Astrocyte (in vitro differentiated cells and primary cell): ENCODE results near the gene BCHE. TPM values are rescaled to one million over a fixed set of nuclear protein-coding genes. Genes with fewer than 3 reads are reported as not detected.

Experiments
- DNase-seq: peaks from one replicate; pipeline ENCODE4 v3.0.0-alpha.2; 2010; ENCODE audit warnings: low read depth
- FAIRE-seq: peaks from 2 replicates; lab custom pipeline; 2011; peaks lifted over from hg19 to GRCh38; lab: Jason Lieb, UNC
- H2AFZ ChIP-seq: 2 replicates; pipeline ENCODE4 v1.6.0; 2012; ENCODE audit warnings: low read depth, low read length, inconsistent platforms
- H3K27ac ChIP-seq: 2 replicates; pipeline ENCODE4 v1.5.1; 2011; ENCODE audit warnings: low read depth, low read length, inconsistent platforms
- H3K27me3 ChIP-seq: 2 replicates; pipeline ENCODE4 v1.6.0; 2011; ENCODE audit warnings: low read length, inconsistent platforms; ENCODE audit not compliant: insufficient read depth
- H3K36me3 ChIP-seq: 2 replicates; pipeline ENCODE4 v1.5.1; 2011; ENCODE audit warnings: low read length, inconsistent platforms; ENCODE audit not compliant: insufficient read depth
- H3K4me1 ChIP-seq: 2 replicates; pipeline ENCODE4 v1.5.1; 2011; ENCODE audit warnings: low read length, inconsistent platforms; ENCODE audit not compliant: insufficient read depth
- H3K4me2 ChIP-seq: 2 replicates; pipeline ENCODE4 v1.6.0; 2012; ENCODE audit warnings: low read length, inconsistent platforms
- H3K4me3 ChIP-seq: 2 replicates; pipeline ENCODE4 v1.5.1; 2011; ENCODE audit warnings: low read depth, mild to moderate bottlenecking, low read length, inconsistent platforms; ENCODE audit not compliant: insufficient read depth
- H3K79me2 ChIP-seq: 2 replicates; pipeline ENCODE4 v1.6.0; 2012; ENCODE audit warnings: mild to moderate bottlenecking, low read length, inconsistent platforms; ENCODE audit not compliant: insufficient read depth
- H3K9ac ChIP-seq: 2 replicates; pipeline ENCODE4 v1.6.0; 2012; ENCODE audit warnings: mild to moderate bottlenecking, low read length, inconsistent platforms
- H3K9me3 ChIP-seq: 2 replicates; pipeline ENCODE4 v1.5.1; 2012; ENCODE audit warnings: low read depth, mild to moderate bottlenecking, low read length, inconsistent platforms; ENCODE audit not compliant: insufficient read depth
- H4K20me1 ChIP-seq: 2 replicates; pipeline ENCODE4 v1.6.0; 2012; ENCODE audit warnings: low read length, inconsistent platforms; ENCODE audit not compliant: insufficient read depth
- H3K27ac Mint-ChIP-seq: one replicate; pipeline ENCODE4 v1.8.0; 2021; ENCODE audit warnings: mild to moderate bottlenecking, mixed read lengths; ENCODE audit not compliant: unreplicated experiment
- H3K27me3 Mint-ChIP-seq: one replicate; pipeline ENCODE4 v1.8.0; 2021; ENCODE audit warnings: low read depth, mixed read lengths; ENCODE audit not compliant: unreplicated experiment
- H3K36me3 Mint-ChIP-seq: one replicate; pipeline ENCODE4 v1.8.0; 2021; ENCODE audit warnings: low read depth, mixed read lengths; ENCODE audit not compliant: unreplicated experiment
- H3K4me1 Mint-ChIP-seq: one replicate; pipeline ENCODE4 v1.8.0; 2021; ENCODE audit warnings: low read depth, mixed read lengths; ENCODE audit not compliant: unreplicated experiment
- H3K4me3 Mint-ChIP-seq: one replicate; pipeline ENCODE4 v1.8.0; 2021; ENCODE audit warnings: mild to moderate bottlenecking, moderate library complexity, mixed read lengths; ENCODE audit not compliant: unreplicated experiment
- H3K9me3 Mint-ChIP-seq: one replicate; pipeline ENCODE4 v1.8.0; 2021; ENCODE audit warnings: mild to moderate bottlenecking, mixed read lengths; ENCODE audit not compliant: unreplicated experiment
- EZH2 ChIP-seq: IDR thresholded peaks from 2 replicates; pipeline ENCODE4 v1.6.1; 2012; ENCODE audit warnings: mild to moderate bottlenecking, low read length, inconsistent platforms; ENCODE audit not compliant: insufficient read depth
- total RNA-seq: library from RNA; stranded (reverse); gene quantifications from 2 replicates; pipeline ENCODE4 v1.2.1, GENCODE V29; 2021
- TF ChIP-seq, protein P1 (sequence below): IDR thresholded peaks from 2 replicates; pipeline ENCODE4 v1.5.1; 2011; ENCODE audit warnings: low read depth, mild to moderate bottlenecking, inconsistent platforms, low read length, moderate library complexity; ENCODE audit not compliant: insufficient read depth

The BCHE gene
- total RNA-seq, 1 donor from 2014 or later, result 10.6 TPM

DNA sequence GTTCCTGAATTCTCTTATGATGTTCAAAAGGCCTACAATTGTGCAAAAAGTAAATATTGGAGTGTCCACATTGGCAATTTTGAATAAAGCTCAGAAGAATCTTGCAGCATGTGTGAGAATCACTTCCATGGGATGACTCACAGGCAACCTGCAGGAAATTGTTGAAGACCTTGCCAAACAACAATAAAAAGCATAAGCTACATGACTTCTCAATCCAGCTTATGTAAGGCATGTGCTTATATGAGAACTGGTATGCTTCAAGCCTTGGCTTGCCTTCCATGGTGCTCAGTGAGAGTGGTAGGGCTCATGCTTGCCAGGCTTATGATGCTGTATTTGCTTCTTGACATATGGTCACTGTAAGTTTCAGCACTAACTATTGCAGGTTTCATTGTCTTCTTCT is 18.4 kb upstream of the BCHE start:
- Histone ChIP-seq H3K27ac (no peak overlapping the region), H4K20me1 (no peaks in the 10 kb centered on the region), H3K4me2 (no peak overlapping the region), H2AFZ (no peak overlapping the region), H3K9me3 (no peaks in the 10 kb centered on the region), H3K79me2 (no peaks in the 10 kb centered on the region), H3K4me3 (no peak overlapping the region), H3K36me3 (no peaks in the 10 kb centered on the region), H3K4me1 (no peaks in the 10 kb centered on the region), H3K9ac (no peak overlapping the region), H3K27me3 (no peaks in the 10 kb centered on the region)
- no peaks in the 10 kb centered on the region for H3K4me1 Mint-ChIP-seq
- H3K4me3 Mint-ChIP-seq, result no peak overlapping the region
- no peak overlapping the region for H3K27ac Mint-ChIP-seq
- no peak for TF ChIP-seq EZH2
- TF ChIP-seq, protein P1, sequence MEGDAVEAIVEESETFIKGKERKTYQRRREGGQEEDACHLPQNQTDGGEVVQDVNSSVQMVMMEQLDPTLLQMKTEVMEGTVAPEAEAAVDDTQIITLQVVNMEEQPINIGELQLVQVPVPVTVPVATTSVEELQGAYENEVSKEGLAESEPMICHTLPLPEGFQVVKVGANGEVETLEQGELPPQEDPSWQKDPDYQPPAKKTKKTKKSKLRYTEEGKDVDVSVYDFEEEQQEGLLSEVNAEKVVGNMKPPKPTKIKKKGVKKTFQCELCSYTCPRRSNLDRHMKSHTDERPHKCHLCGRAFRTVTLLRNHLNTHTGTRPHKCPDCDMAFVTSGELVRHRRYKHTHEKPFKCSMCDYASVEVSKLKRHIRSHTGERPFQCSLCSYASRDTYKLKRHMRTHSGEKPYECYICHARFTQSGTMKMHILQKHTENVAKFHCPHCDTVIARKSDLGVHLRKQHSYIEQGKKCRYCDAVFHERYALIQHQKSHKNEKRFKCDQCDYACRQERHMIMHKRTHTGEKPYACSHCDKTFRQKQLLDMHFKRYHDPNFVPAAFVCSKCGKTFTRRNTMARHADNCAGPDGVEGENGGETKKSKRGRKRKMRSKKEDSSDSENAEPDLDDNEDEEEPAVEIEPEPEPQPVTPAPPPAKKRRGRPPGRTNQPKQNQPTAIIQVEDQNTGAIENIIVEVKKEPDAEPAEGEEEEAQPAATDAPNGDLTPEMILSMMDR, result no peak
- FAIRE-seq, result no peak
- peak; percentile 40 for DNase-seq
- no peaks in the 10 kb centered on the region for H3K9me3 Mint-ChIP-seq
- H3K36me3 Mint-ChIP-seq, result no peaks in the 10 kb centered on the region
- H3K27me3 Mint-ChIP-seq, result no peaks in the 10 kb centered on the region

DNA sequence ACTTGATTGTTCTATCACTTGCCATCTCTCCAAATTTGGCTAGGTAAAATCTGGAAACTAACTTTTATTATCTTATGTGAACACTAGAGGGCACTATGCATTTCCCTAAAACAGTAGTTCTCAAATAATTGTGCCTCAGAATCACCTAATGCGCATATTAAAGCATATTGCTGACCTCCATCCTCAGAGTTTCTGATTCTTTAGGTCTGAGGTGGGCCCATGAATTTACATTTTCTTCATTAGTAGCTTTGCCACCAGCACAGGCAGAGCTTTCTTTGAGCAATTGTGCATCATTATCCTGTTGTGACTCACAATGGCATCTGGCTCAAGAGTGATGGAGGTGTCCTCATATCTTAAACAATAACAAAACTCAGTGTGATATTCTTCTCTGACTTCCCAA is 17.5 kb upstream of the BCHE start:
- Histone ChIP-seq H4K20me1 (no peaks in the 10 kb centered on the region), H3K79me2 (no peaks in the 10 kb centered on the region), H3K9me3 (no peaks in the 10 kb centered on the region), H3K27ac (no peak overlapping the region), H3K36me3 (no peaks in the 10 kb centered on the region), H3K9ac (no peak overlapping the region), H3K4me1 (no peaks in the 10 kb centered on the region), H2AFZ (peak overlapping the region; percentile 8), H3K4me2 (no peak overlapping the region), H3K4me3 (no peak overlapping the region), H3K27me3 (no peaks in the 10 kb centered on the region)
- no peak for TF ChIP-seq EZH2
- TF ChIP-seq, protein P1, result peak; percentile 52
- no peak overlapping the region for H3K4me3 Mint-ChIP-seq
- H3K36me3 Mint-ChIP-seq, result no peaks in the 10 kb centered on the region
- no peaks in the 10 kb centered on the region for H3K4me1 Mint-ChIP-seq
- FAIRE-seq (no peak), DNase-seq (peak; percentile 16)
- H3K27ac Mint-ChIP-seq, result no peak overlapping the region
- H3K27me3 Mint-ChIP-seq, result no peaks in the 10 kb centered on the region
- H3K9me3 Mint-ChIP-seq, result no peaks in the 10 kb centered on the region

DNA sequence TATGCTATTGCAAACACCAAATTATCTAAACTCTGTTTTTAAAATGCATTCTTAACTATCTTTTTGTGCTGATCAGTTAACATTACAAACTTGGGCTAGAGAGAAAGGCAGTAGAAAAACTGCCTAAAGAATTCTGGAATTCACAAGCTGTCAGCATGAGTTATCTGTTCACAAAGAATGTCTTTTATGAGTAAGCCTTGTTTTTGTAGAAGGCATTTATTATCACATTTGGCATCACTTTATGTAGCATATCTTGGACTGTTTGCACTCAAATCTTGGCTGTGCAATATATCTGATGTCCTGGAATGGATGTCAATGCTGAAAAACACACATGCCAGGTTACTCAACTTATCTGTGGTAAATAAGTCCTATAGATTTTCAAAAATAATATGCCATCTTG is 15.5 kb upstream of the BCHE start:
- no peak overlapping the region for H3K27ac Mint-ChIP-seq
- H3K9me3 Mint-ChIP-seq, result no peaks in the 10 kb centered on the region
- Histone ChIP-seq H3K27ac (no peak overlapping the region), H2AFZ (no peak overlapping the region), H3K27me3 (no peaks in the 10 kb centered on the region), H3K4me1 (no peaks in the 10 kb centered on the region), H3K79me2 (no peaks in the 10 kb centered on the region), H4K20me1 (no peaks in the 10 kb centered on the region), H3K9ac (no peak overlapping the region), H3K9me3 (no peaks in the 10 kb centered on the region), H3K36me3 (no peaks in the 10 kb centered on the region), H3K4me2 (no peak overlapping the region), H3K4me3 (no peak overlapping the region)
- peak; percentile 35 for DNase-seq
- H3K27me3 Mint-ChIP-seq, result no peaks in the 10 kb centered on the region
- no peaks in the 10 kb centered on the region for H3K36me3 Mint-ChIP-seq
- H3K4me1 Mint-ChIP-seq, result no peaks in the 10 kb centered on the region
- TF ChIP-seq EZH2, result no peak
- TF ChIP-seq, protein P1, result no peak
- no peak overlapping the region for H3K4me3 Mint-ChIP-seq
- no peak for FAIRE-seq
